ENCODE data around the gene CCDC33.
A peak's percentile ranks its signal among the peaks of the same experiment; 100 is the strongest.

GRCh38 chr15:74312445-74313007, 76.4 kb downstream of the CCDC33 start:
- TF ChIP-seq EP300 (IDR thresholded peaks at IDR 0.05; ENCODE audit: borderline replicate concordance in 1 of 2, low read depth in 1 of 2, low read length in 1 of 2) (peak in 1 of 2 experiments; percentile 43; a peak in 1 of 4 replicates), CTCF (IDR thresholded peaks at IDR 0.05) (no peak), RAD21 (IDR thresholded peaks at IDR 0.05; ENCODE audit: low read length) (no peak), REST (IDR thresholded peaks at IDR 0.05; ENCODE audit: low read depth, low read length) (no peak), GATA2 (CRISPR knock-in tag; IDR thresholded peaks at IDR 0.05) (peak; percentile 93), GABPA (IDR thresholded peaks at IDR 0.05; ENCODE audit: low read depth) (no peak), TAF1 (IDR thresholded peaks at IDR 0.05; ENCODE audit: borderline replicate concordance, low read depth, low read length) (no peak), NFIC (IDR thresholded peaks at IDR 0.05; ENCODE audit: borderline replicate concordance) (no peak)
